Measurements from ENCODE around the gene NXNL1.

NXNL1 gene

GRCh38 chr19:17448131-17448967 is 12.4 kb downstream of the NXNL1 start, which contains the start of gene TMEM221:
Gene TMEM221, minus strand, starts transcription at chr19:17448668. Its CDS starts 206 bp downstream, at chr19:17448462.
- H3K27me3 ChIP-seq (ENCODE audit: control insufficient read depth, insufficient read depth, low read length) = peaks cover 33% of the 10 kb centered on the region
- peaks cover 2% of the 10 kb centered on the region for H3K4me1 ChIP-seq (ENCODE audit: control insufficient read depth, insufficient read depth, low read length)
- no peaks in the 10 kb centered on the region for H3K9me3 ChIP-seq (ENCODE audit: control insufficient read depth, insufficient read depth, low read length)
- H3K36me3 ChIP-seq (ENCODE audit: control insufficient read depth, insufficient read depth, low read length) = no peaks in the 10 kb centered on the region
- peak within 1 kb of the TSS; percentile 56 for H3K4me3 ChIP-seq (ENCODE audit: low read depth, low read length)
- no peak within 1 kb of the TSS for H3K9ac ChIP-seq (ENCODE audit: low read depth, low read length)

- Histone ChIP-seq H3K27me3 (ENCODE audit: control insufficient read depth, insufficient read depth, low read length) (peaks cover 33% of the 10 kb centered on the region), H3K9ac (ENCODE audit: low read depth, low read length) (no peak overlapping the region), H3K36me3 (ENCODE audit: control insufficient read depth, insufficient read depth, low read length) (no peaks in the 10 kb centered on the region), H3K4me1 (ENCODE audit: control insufficient read depth, insufficient read depth, low read length) (peaks cover 2% of the 10 kb centered on the region), H3K9me3 (ENCODE audit: control insufficient read depth, insufficient read depth, low read length) (no peaks in the 10 kb centered on the region), H3K4me3 (ENCODE audit: low read depth, low read length) (peak overlapping the region; percentile 56)
Observed at GRCh38 chr19:17447704-17448130, 13.0 kb downstream of the NXNL1 start.

- H3K27me3 ChIP-seq (ENCODE audit: control insufficient read depth, insufficient read depth, low read length) = peaks cover 31% of the 10 kb centered on the region
- peaks cover 2% of the 10 kb centered on the region for H3K4me1 ChIP-seq (ENCODE audit: control insufficient read depth, insufficient read depth, low read length)
- H3K4me3 ChIP-seq (ENCODE audit: low read depth, low read length) = no peak overlapping the region
- H3K36me3 ChIP-seq (ENCODE audit: control insufficient read depth, insufficient read depth, low read length) = no peaks in the 10 kb centered on the region
- no peak overlapping the region for H3K9ac ChIP-seq (ENCODE audit: low read depth, low read length)
- no peaks in the 10 kb centered on the region for H3K9me3 ChIP-seq (ENCODE audit: control insufficient read depth, insufficient read depth, low read length)
Observed at GRCh38 chr19:17445526-17446165, 15.1 kb downstream of the NXNL1 start.

GRCh38 chr19:17441241-17442021 is 19.3 kb downstream of the NXNL1 start:
- Histone ChIP-seq H3K9me3 (ENCODE audit: control insufficient read depth, insufficient read depth, low read length) (no peaks in the 10 kb centered on the region), H3K27me3 (ENCODE audit: control insufficient read depth, insufficient read depth, low read length) (peaks cover 14% of the 10 kb centered on the region)

GRCh38 chr19:17436874-17437267 is 23.9 kb downstream of the NXNL1 start:
- Histone ChIP-seq H3K9me3 (ENCODE audit: control insufficient read depth, insufficient read depth, low read length) (no peaks in the 10 kb centered on the region), H3K4me1 (ENCODE audit: control insufficient read depth, insufficient read depth, low read length) (no peaks in the 10 kb centered on the region), H3K36me3 (ENCODE audit: control insufficient read depth, insufficient read depth, low read length) (no peaks in the 10 kb centered on the region), H3K9ac (ENCODE audit: low read depth, low read length) (no peak overlapping the region), H3K4me3 (ENCODE audit: low read depth, low read length) (no peak overlapping the region), H3K27me3 (ENCODE audit: control insufficient read depth, insufficient read depth, low read length) (no peaks in the 10 kb centered on the region)

More at GRCh38 chr19:17441241-17442021, 19.3 kb downstream of the NXNL1 start:
- H3K4me1 ChIP-seq (ENCODE audit: control insufficient read depth, insufficient read depth, low read length) = no peaks in the 10 kb centered on the region
- no peak overlapping the region for H3K9ac ChIP-seq (ENCODE audit: low read depth, low read length)
- no peaks in the 10 kb centered on the region for H3K36me3 ChIP-seq (ENCODE audit: control insufficient read depth, insufficient read depth, low read length)
- no peak overlapping the region for H3K4me3 ChIP-seq (ENCODE audit: low read depth, low read length)

GRCh38 chr19:17436094-17436873 is 24.4 kb downstream of the NXNL1 start:
- Histone ChIP-seq H3K4me3 (ENCODE audit: low read depth, low read length) (no peak overlapping the region), H3K9me3 (ENCODE audit: control insufficient read depth, insufficient read depth, low read length) (no peaks in the 10 kb centered on the region), H3K9ac (ENCODE audit: low read depth, low read length) (no peak overlapping the region), H3K36me3 (ENCODE audit: control insufficient read depth, insufficient read depth, low read length) (no peaks in the 10 kb centered on the region), H3K27me3 (ENCODE audit: control insufficient read depth, insufficient read depth, low read length) (no peaks in the 10 kb centered on the region), H3K4me1 (ENCODE audit: control insufficient read depth, insufficient read depth, low read length) (no peaks in the 10 kb centered on the region)

- Histone ChIP-seq H3K4me1 (ENCODE audit: control insufficient read depth, insufficient read depth, low read length) (no peaks in the 10 kb centered on the region), H3K36me3 (ENCODE audit: control insufficient read depth, insufficient read depth, low read length) (no peaks in the 10 kb centered on the region), H3K9me3 (ENCODE audit: control insufficient read depth, insufficient read depth, low read length) (no peaks in the 10 kb centered on the region)
Observed at GRCh38 chr19:17435218-17435617, 25.5 kb downstream of the NXNL1 start.

GRCh38 chr19:17431417-17431816 is 29.3 kb downstream of the NXNL1 start:
- Histone ChIP-seq H3K4me1 (ENCODE audit: control insufficient read depth, insufficient read depth, low read length) (no peaks in the 10 kb centered on the region), H3K27me3 (ENCODE audit: control insufficient read depth, insufficient read depth, low read length) (no peaks in the 10 kb centered on the region)

More at GRCh38 chr19:17435218-17435617, 25.5 kb downstream of the NXNL1 start:
- Histone ChIP-seq H3K4me3 (ENCODE audit: low read depth, low read length) (no peak overlapping the region), H3K27me3 (ENCODE audit: control insufficient read depth, insufficient read depth, low read length) (no peaks in the 10 kb centered on the region), H3K9ac (ENCODE audit: low read depth, low read length) (no peak overlapping the region)

GRCh38 chr19:17429641-17430113 is 31.0 kb downstream of the NXNL1 start:
- no peaks in the 10 kb centered on the region for H3K9me3 ChIP-seq (ENCODE audit: control insufficient read depth, insufficient read depth, low read length)
- H3K4me3 ChIP-seq (ENCODE audit: low read depth, low read length) = no peak overlapping the region
- H3K9ac ChIP-seq (ENCODE audit: low read depth, low read length) = no peak overlapping the region
- H3K27me3 ChIP-seq (ENCODE audit: control insufficient read depth, insufficient read depth, low read length) = no peaks in the 10 kb centered on the region
- H3K36me3 ChIP-seq (ENCODE audit: control insufficient read depth, insufficient read depth, low read length) = no peaks in the 10 kb centered on the region
- H3K4me1 ChIP-seq (ENCODE audit: control insufficient read depth, insufficient read depth, low read length) = no peaks in the 10 kb centered on the region

More at GRCh38 chr19:17431417-17431816, 29.3 kb downstream of the NXNL1 start:
- Histone ChIP-seq H3K9me3 (ENCODE audit: control insufficient read depth, insufficient read depth, low read length) (no peaks in the 10 kb centered on the region), H3K9ac (ENCODE audit: low read depth, low read length) (no peak overlapping the region), H3K4me3 (ENCODE audit: low read depth, low read length) (no peak overlapping the region), H3K36me3 (ENCODE audit: control insufficient read depth, insufficient read depth, low read length) (no peaks in the 10 kb centered on the region)

- Histone ChIP-seq H3K27me3 (ENCODE audit: control insufficient read depth, insufficient read depth, low read length) (no peaks in the 10 kb centered on the region), H3K4me3 (ENCODE audit: low read depth, low read length) (peak overlapping the region; percentile 39), H3K9ac (ENCODE audit: low read depth, low read length) (no peak overlapping the region), H3K9me3 (ENCODE audit: control insufficient read depth, insufficient read depth, low read length) (no peaks in the 10 kb centered on the region), H3K4me1 (ENCODE audit: control insufficient read depth, insufficient read depth, low read length) (no peaks in the 10 kb centered on the region), H3K36me3 (ENCODE audit: control insufficient read depth, insufficient read depth, low read length) (no peaks in the 10 kb centered on the region)
Observed at GRCh38 chr19:17424743-17425365, 35.9 kb downstream of the NXNL1 start.
